PC-3 (cell line): ENCODE data around the gene MAD1L1. TPM values are rescaled to one million over a fixed set of nuclear protein-coding genes. Genes with fewer than 3 reads are reported as not detected.

Experiments
- ATAC-seq: fragments of 200-7000 bp; cut with Tn5 transposase; 2 replicates; pipeline ENCODE4 v1.9.1; 2020; ENCODE audit warnings: mild to moderate bottlenecking, moderate library complexity
- BruUV-seq: library from RNA; stranded (reverse); fragments of 400-500 nt; replicated peaks from 2 replicates; lab custom pipeline; 2021; lab: Mats Ljungman, UMichigan
- CTCF ChIA-PET: fragments of 300-600 bp; sonication (Branson Sonifier 250); formaldehyde crosslinking; loops from one replicate; lab custom pipeline; 2022; ENCODE audit warnings: antibody characterized with exemption; lab: Charles Lee
- POLR2A ChIA-PET: fragments of 300-600 bp; sonication (Branson Sonifier 250); formaldehyde crosslinking; loops from one replicate; lab custom pipeline; 2022; ENCODE audit warnings: antibody characterized with exemption; ENCODE audit not compliant: unreplicated experiment; lab: Charles Lee
- DNase-seq: peaks from one replicate; pipeline ENCODE4 v3.0.0-alpha.2; 2015
- H2AFZ ChIP-seq: fragments of 300-600 bp; sonication (generic); 2 replicates; pipeline ENCODE4 v1.6.0; 2016; ENCODE audit warnings: antibody characterized with exemption, low read length
- H3F3A ChIP-seq: fragments of 300-600 bp; sonication (generic); one replicate; pipeline ENCODE4 v1.6.0; 2017; ENCODE audit warnings: antibody characterized with exemption, low read length, control low read depth, mild to moderate bottlenecking; ENCODE audit not compliant: unreplicated experiment
- H3K27ac ChIP-seq: fragments of 300-600 bp; sonication (generic); 2 replicates; pipeline ENCODE4 v1.5.1; 2016; ENCODE audit warnings: mild to moderate bottlenecking, low read length
- H3K27me3 ChIP-seq: fragments of 300-600 bp; sonication (generic); 2 replicates; pipeline ENCODE4 v1.6.1; 2016; ENCODE audit warnings: low read length, mixed read lengths
- H3K36me3 ChIP-seq: fragments of 300-600 bp; sonication (generic); 2 replicates; pipeline ENCODE4 v1.6.1; 2016; ENCODE audit warnings: low read depth, mixed run types, low read length, mixed read lengths
- H3K4me1 ChIP-seq: fragments of 300-600 bp; sonication (generic); 2 replicates; pipeline ENCODE4 v1.5.1; 2016; ENCODE audit warnings: low read length; ENCODE audit not compliant: insufficient read depth
- H3K4me2 ChIP-seq: fragments of 300-600 bp; sonication (generic); 2 replicates; pipeline ENCODE4 v1.6.0; 2016; ENCODE audit warnings: low read length
- H3K4me3 ChIP-seq: fragments of 300-600 bp; sonication (generic); 2 replicates; pipeline ENCODE4 v1.5.1; 2016; ENCODE audit warnings: mild to moderate bottlenecking, low read length, mixed read lengths
- H3K79me2 ChIP-seq: fragments of 300-600 bp; sonication (generic); 2 replicates; pipeline ENCODE4 v1.6.1; 2017; ENCODE audit warnings: low read length, mixed read lengths
- H3K9ac ChIP-seq: fragments of 300-600 bp; sonication (generic); 2 replicates; pipeline ENCODE4 v1.6.0; 2016; ENCODE audit warnings: mild to moderate bottlenecking, low read length
- H3K9me2 ChIP-seq: fragments of 300-600 bp; sonication (generic); replicated peaks from 2 replicates; pipeline ENCODE4 v1.6.1; 2016; ENCODE audit warnings: mixed run types, low read length, mixed read lengths
- H3K9me3 ChIP-seq: fragments of 300-600 bp; sonication (generic); 2 replicates; pipeline ENCODE4 v1.6.1; 2016; ENCODE audit warnings: low read length, mixed read lengths
- H4K20me1 ChIP-seq: fragments of 300-600 bp; sonication (generic); 2 replicates; pipeline ENCODE4 v1.6.1; 2016; ENCODE audit warnings: low read length, mixed read lengths
- EZH2 ChIP-seq: fragments of 300-600 bp; sonication (generic); IDR thresholded peaks from one replicate; pipeline ENCODE4 v1.6.1; 2017; ENCODE audit warnings: antibody characterized with exemption, mild to moderate bottlenecking, low read length; ENCODE audit not compliant: unreplicated experiment
- EZH2phosphoT487 ChIP-seq: fragments of 300-600 bp; sonication (generic); IDR thresholded peaks from 2 replicates; pipeline ENCODE4 v1.6.1; 2018; ENCODE audit warnings: mild to moderate bottlenecking, antibody characterized with exemption, low read length, borderline replicate concordance
- intact Hi-C: fragments of 100-400 bp; cut with micrococcal nuclease; formaldehyde crosslinking; loops from 2 replicates; pipeline ENCODE4 v1.9.0; 2023
- total RNA-seq: library from RNA; depleted of rRNA; stranded (reverse); fragments of >200 nt; gene quantifications from 2 replicates; pipeline ENCODE4 v1.2.3, GENCODE V29; 2014
- TF ChIP-seq, protein P1 (sequence below): fragments of 300-600 bp; sonication (generic); conservative IDR thresholded peaks from 2 replicates; pipeline ENCODE4 v1.5.1; 2017; ENCODE audit warnings: antibody characterized with exemption, low read depth, mild to moderate bottlenecking, low read length

MAD1L1 gene
- total RNA-seq, 1 experiment from 2014 or later = 88.4 TPM

DNA sequence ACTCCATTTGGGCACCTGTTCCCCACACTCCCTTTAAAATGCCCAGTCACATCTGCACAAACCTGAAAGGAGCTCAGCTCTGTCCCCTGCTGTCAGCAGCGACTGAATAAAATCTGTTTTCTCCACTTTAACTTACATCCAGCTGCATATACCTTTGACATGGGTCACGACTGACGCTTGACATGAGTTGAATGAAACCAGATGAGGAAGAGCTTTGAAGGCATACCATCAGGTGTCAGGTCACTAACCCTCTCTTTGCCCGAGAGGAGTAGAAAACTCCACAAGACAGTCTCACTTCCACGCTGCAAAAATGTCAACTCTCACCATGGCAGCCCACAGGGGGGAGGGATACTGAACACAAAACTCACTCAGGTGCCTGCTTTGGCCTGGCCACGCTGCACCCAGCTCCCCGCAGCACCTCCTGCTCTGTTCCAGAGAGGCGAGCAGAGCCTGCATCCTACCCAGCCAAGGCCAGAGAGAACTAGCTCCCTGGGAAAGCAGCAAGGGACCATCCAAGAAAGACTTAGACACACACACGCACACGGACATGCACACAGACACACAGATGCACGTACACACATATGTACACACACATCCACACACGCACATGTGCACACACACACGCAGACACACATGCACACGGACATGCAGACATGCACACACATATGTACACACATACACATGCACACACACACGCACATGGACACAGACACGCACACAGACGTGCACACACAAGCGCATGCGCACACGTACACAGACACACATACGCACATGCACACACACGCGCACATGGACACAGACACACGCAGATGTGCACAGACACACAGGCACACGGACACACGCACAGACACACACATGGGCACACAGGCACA lies 191.0 kb downstream of the MAD1L1 start:
- TF ChIP-seq EZH2 = no peak
- TF ChIP-seq EZH2phosphoT487 = no peak
- TF ChIP-seq, protein P1, sequence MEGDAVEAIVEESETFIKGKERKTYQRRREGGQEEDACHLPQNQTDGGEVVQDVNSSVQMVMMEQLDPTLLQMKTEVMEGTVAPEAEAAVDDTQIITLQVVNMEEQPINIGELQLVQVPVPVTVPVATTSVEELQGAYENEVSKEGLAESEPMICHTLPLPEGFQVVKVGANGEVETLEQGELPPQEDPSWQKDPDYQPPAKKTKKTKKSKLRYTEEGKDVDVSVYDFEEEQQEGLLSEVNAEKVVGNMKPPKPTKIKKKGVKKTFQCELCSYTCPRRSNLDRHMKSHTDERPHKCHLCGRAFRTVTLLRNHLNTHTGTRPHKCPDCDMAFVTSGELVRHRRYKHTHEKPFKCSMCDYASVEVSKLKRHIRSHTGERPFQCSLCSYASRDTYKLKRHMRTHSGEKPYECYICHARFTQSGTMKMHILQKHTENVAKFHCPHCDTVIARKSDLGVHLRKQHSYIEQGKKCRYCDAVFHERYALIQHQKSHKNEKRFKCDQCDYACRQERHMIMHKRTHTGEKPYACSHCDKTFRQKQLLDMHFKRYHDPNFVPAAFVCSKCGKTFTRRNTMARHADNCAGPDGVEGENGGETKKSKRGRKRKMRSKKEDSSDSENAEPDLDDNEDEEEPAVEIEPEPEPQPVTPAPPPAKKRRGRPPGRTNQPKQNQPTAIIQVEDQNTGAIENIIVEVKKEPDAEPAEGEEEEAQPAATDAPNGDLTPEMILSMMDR = no peak
- no peaks in the 10 kb centered on the region for H3K27me3 ChIP-seq
- ChIA-PET POLR2A (no interaction called here), CTCF (no interaction called here)
- ATAC-seq (no peak), DNase-seq (no peak)
- H3K36me3 ChIP-seq = no peaks in the 10 kb centered on the region
- no peak overlapping the region for H3K4me3 ChIP-seq
- H3F3A ChIP-seq = no peaks in the 10 kb centered on the region
- H2AFZ ChIP-seq = no peak overlapping the region
- no peak overlapping the region for H3K9ac ChIP-seq
- H3K4me2 ChIP-seq = no peak overlapping the region
- no peaks in the 10 kb centered on the region for H4K20me1 ChIP-seq
- intact Hi-C loops = no loop called here
- no peaks in the 10 kb centered on the region for H3K79me2 ChIP-seq
- no peaks in the 10 kb centered on the region for H3K9me2 ChIP-seq
- no peaks in the 10 kb centered on the region for H3K9me3 ChIP-seq
- no peaks in the 10 kb centered on the region for H3K4me1 ChIP-seq
- BruUV-seq = no TSS peak
- H3K27ac ChIP-seq = no peak overlapping the region

DNA sequence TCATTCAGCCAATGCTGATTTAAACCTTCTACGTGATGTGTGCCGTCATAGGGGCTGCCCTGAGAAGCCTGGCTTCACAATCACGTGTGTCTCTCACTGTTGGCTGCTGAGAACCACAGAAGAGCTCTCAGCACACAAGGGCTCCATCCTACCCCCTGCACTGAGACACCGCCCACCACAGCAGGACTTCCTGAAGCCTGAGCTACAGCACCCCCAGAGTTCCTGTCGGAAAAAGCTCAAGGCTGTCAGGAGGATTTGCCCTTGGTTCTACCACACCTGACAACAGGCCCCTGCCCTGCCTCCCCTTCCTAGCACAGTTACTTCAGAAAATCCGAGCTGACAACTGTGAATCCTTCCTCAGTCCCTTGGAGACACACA lies 191.9 kb downstream of the MAD1L1 start:
- Histone ChIP-seq H3K9me2 (no peaks in the 10 kb centered on the region), H3K9me3 (no peaks in the 10 kb centered on the region), H3K4me3 (no peak overlapping the region), H3K9ac (no peak overlapping the region), H3K4me2 (no peak overlapping the region), H4K20me1 (no peaks in the 10 kb centered on the region), H3K36me3 (no peaks in the 10 kb centered on the region), H3K79me2 (no peaks in the 10 kb centered on the region), H3K4me1 (no peaks in the 10 kb centered on the region), H2AFZ (no peak overlapping the region), H3K27me3 (no peaks in the 10 kb centered on the region), H3F3A (no peaks in the 10 kb centered on the region), H3K27ac (no peak overlapping the region)
- no TSS peak for BruUV-seq
- TF ChIP-seq, protein P1 = no peak
- ATAC-seq (no peak), DNase-seq (no peak)
- CTCF ChIA-PET = no interaction called here
- intact Hi-C loops = no loop called here
- POLR2A ChIA-PET = no interaction called here

GRCh38 chr7:2040201-2040892 lies 192.4 kb downstream of the MAD1L1 start:
- H3K4me1 ChIP-seq = no peaks in the 10 kb centered on the region
- no TSS peak for BruUV-seq
- ATAC-seq = no peak
- no peaks in the 10 kb centered on the region for H3K9me2 ChIP-seq
- no peaks in the 10 kb centered on the region for H3K36me3 ChIP-seq
- H3K79me2 ChIP-seq = no peaks in the 10 kb centered on the region
- no peak overlapping the region for H3K9ac ChIP-seq
- intact Hi-C loops = no loop called here
- H3K9me3 ChIP-seq = no peaks in the 10 kb centered on the region
- H3K27me3 ChIP-seq = no peaks in the 10 kb centered on the region
- POLR2A ChIA-PET = no interaction called here
- H3F3A ChIP-seq = no peaks in the 10 kb centered on the region
- H3K4me3 ChIP-seq = no peak overlapping the region
- no peak for DNase-seq
- no peaks in the 10 kb centered on the region for H4K20me1 ChIP-seq
- no peak overlapping the region for H2AFZ ChIP-seq
- H3K4me2 ChIP-seq = no peak overlapping the region
- CTCF ChIA-PET = no interaction called here
- TF ChIP-seq EZH2phosphoT487 = no peak
- no peak for TF ChIP-seq EZH2
- TF ChIP-seq, protein P1 = no peak
- no peak overlapping the region for H3K27ac ChIP-seq
